Activated naive CD4-positive, alpha-beta T cell treated with anti-CD3 and anti-CD28 coated beads, Interleukin-2, amount 10 ng/mL, durations not matched to agents 7 days and 5 days (primary cell): ENCODE measurements around the gene MTERF4.
A peak's percentile ranks its signal among the peaks of the same experiment; 100 is the strongest.

Source experiments
- CTCF ChIA-PET: fragments of 350-600 bp; sonication (Branson Sonifier 250); formaldehyde crosslinking; loops from one replicate; lab custom pipeline; 2021; ENCODE audit warnings: antibody characterized with exemption; lab: Charles Lee
- DNase-seq: peaks from one replicate; pipeline ENCODE4 v3.0.0-alpha.2; 2020
- H3K27ac Mint-ChIP-seq: one replicate; pipeline ENCODE4 v1.8.0; 2021; ENCODE audit warnings: mild to moderate bottlenecking, moderate library complexity, mixed read lengths
- H3K27me3 Mint-ChIP-seq: one replicate; pipeline ENCODE4 v1.8.0; 2021; ENCODE audit warnings: mild to moderate bottlenecking, mixed read lengths
- H3K36me3 Mint-ChIP-seq: one replicate; pipeline ENCODE4 v1.8.0; 2021; ENCODE audit warnings: mixed read lengths
- H3K4me1 Mint-ChIP-seq: one replicate; pipeline ENCODE4 v1.8.0; 2021; ENCODE audit warnings: mixed read lengths
- H3K4me3 Mint-ChIP-seq: one replicate; pipeline ENCODE4 v1.8.0; 2021; ENCODE audit warnings: mild to moderate bottlenecking, moderate library complexity, mixed read lengths
- H3K9me3 Mint-ChIP-seq: one replicate; pipeline ENCODE4 v1.8.0; 2021; ENCODE audit warnings: mixed read lengths

Gene MTERF4

GRCh38 chr2:241139531-241140444, 37.7 kb upstream of the MTERF4 start:
- Mint-ChIP-seq H3K27ac (no peak overlapping the region), H3K4me1 (no peaks in the 10 kb centered on the region), H3K4me3 (no peak overlapping the region), H3K36me3 (peaks cover 28% of the 10 kb centered on the region), H3K9me3 (no peaks in the 10 kb centered on the region), H3K27me3 (no peaks in the 10 kb centered on the region)
- CTCF ChIA-PET = interaction anchor here (1.4 to 1.6 kb wide), 2 partner anchors 18 to 156 kb away, joined by 3 read pairs; no protein-coding TSS in a partner anchor
- DNase-seq = peak; percentile 8

GRCh38 chr2:241138471-241138870, 36.4 kb upstream of the MTERF4 start:
- Mint-ChIP-seq H3K27me3 (no peaks in the 10 kb centered on the region), H3K4me1 (no peaks in the 10 kb centered on the region), H3K4me3 (no peak overlapping the region), H3K36me3 (peaks cover 29% of the 10 kb centered on the region), H3K27ac (no peak overlapping the region), H3K9me3 (no peaks in the 10 kb centered on the region)
- CTCF ChIA-PET = no interaction called here
- DNase-seq = peak; percentile 19

- Mint-ChIP-seq H3K9me3 (no peaks in the 10 kb centered on the region), H3K27me3 (no peaks in the 10 kb centered on the region), H3K4me1 (no peaks in the 10 kb centered on the region), H3K4me3 (no peak overlapping the region), H3K36me3 (peaks cover 34% of the 10 kb centered on the region), H3K27ac (no peak overlapping the region)
- CTCF ChIA-PET = no interaction called here
- DNase-seq = peak; percentile 7
Observed at GRCh38 chr2:241137276-241138190, 35.4 kb upstream of the MTERF4 start.

GRCh38 chr2:241136661-241137260, 34.7 kb upstream of the MTERF4 start:
- H3K36me3 Mint-ChIP-seq = peaks cover 31% of the 10 kb centered on the region
- CTCF ChIA-PET = interaction anchor here (0.9 kb wide), 1 partner anchor 9 kb away, joined by 5 read pairs; no protein-coding TSS in a partner anchor
- no peak overlapping the region for H3K4me3 Mint-ChIP-seq
- H3K27ac Mint-ChIP-seq = no peak overlapping the region
- H3K9me3 Mint-ChIP-seq = no peaks in the 10 kb centered on the region
- peak; percentile 6 for DNase-seq
- H3K27me3 Mint-ChIP-seq = no peaks in the 10 kb centered on the region
- H3K4me1 Mint-ChIP-seq = no peaks in the 10 kb centered on the region

- Mint-ChIP-seq H3K4me1 (no peaks in the 10 kb centered on the region), H3K27me3 (no peaks in the 10 kb centered on the region)
- CTCF ChIA-PET = interaction anchor here (0.9 kb wide), 1 partner anchor 9 kb away, joined by 5 read pairs; no protein-coding TSS in a partner anchor
Observed at GRCh38 chr2:241136191-241136590, 34.1 kb upstream of the MTERF4 start.

GRCh38 chr2:241135737-241136136, 33.6 kb upstream of the MTERF4 start:
- H3K36me3 Mint-ChIP-seq = peaks cover 29% of the 10 kb centered on the region
- no peaks in the 10 kb centered on the region for H3K27me3 Mint-ChIP-seq
- no peak overlapping the region for H3K4me3 Mint-ChIP-seq
- CTCF ChIA-PET = interaction anchor here (0.9 kb wide), 1 partner anchor 10 kb away, joined by 5 read pairs; no protein-coding TSS in a partner anchor
- no peak for DNase-seq
- H3K27ac Mint-ChIP-seq = no peak overlapping the region
- no peaks in the 10 kb centered on the region for H3K9me3 Mint-ChIP-seq
- H3K4me1 Mint-ChIP-seq = no peaks in the 10 kb centered on the region

More at GRCh38 chr2:241136191-241136590, 34.1 kb upstream of the MTERF4 start:
- H3K36me3 Mint-ChIP-seq = peaks cover 28% of the 10 kb centered on the region
- H3K27ac Mint-ChIP-seq = no peak overlapping the region
- DNase-seq = peak; percentile 18
- H3K4me3 Mint-ChIP-seq = no peak overlapping the region
- H3K9me3 Mint-ChIP-seq = no peaks in the 10 kb centered on the region

- Mint-ChIP-seq H3K27ac (no peak overlapping the region), H3K4me1 (no peaks in the 10 kb centered on the region), H3K36me3 (peaks cover 29% of the 10 kb centered on the region), H3K4me3 (no peak overlapping the region), H3K9me3 (no peaks in the 10 kb centered on the region), H3K27me3 (no peaks in the 10 kb centered on the region)
- peak; percentile 16 for DNase-seq
- CTCF ChIA-PET = no interaction called here
Observed at GRCh38 chr2:241134711-241135110, 32.6 kb upstream of the MTERF4 start.

- peaks cover 26% of the 10 kb centered on the region for H3K36me3 Mint-ChIP-seq
- no peaks in the 10 kb centered on the region for H3K9me3 Mint-ChIP-seq
- peak; percentile 5 for DNase-seq
- H3K4me3 Mint-ChIP-seq = no peak overlapping the region
- CTCF ChIA-PET = no interaction called here
- H3K27ac Mint-ChIP-seq = no peak overlapping the region
- H3K4me1 Mint-ChIP-seq = peaks cover 4% of the 10 kb centered on the region
- no peaks in the 10 kb centered on the region for H3K27me3 Mint-ChIP-seq
Observed at GRCh38 chr2:241133436-241133820, 31.3 kb upstream of the MTERF4 start.

- Mint-ChIP-seq H3K9me3 (no peaks in the 10 kb centered on the region), H3K27me3 (no peaks in the 10 kb centered on the region), H3K4me3 (no peak overlapping the region), H3K27ac (no peak overlapping the region), H3K4me1 (peaks cover 9% of the 10 kb centered on the region), H3K36me3 (peaks cover 25% of the 10 kb centered on the region)
- CTCF ChIA-PET = no interaction called here
- DNase-seq = peak; percentile 5
Observed at GRCh38 chr2:241132538-241133435, 30.7 kb upstream of the MTERF4 start.

- H3K27me3 Mint-ChIP-seq = no peaks in the 10 kb centered on the region
- CTCF ChIA-PET = no interaction called here
- no peaks in the 10 kb centered on the region for H3K9me3 Mint-ChIP-seq
- peaks cover 28% of the 10 kb centered on the region for H3K36me3 Mint-ChIP-seq
- peaks cover 15% of the 10 kb centered on the region for H3K4me1 Mint-ChIP-seq
- no peak overlapping the region for H3K4me3 Mint-ChIP-seq
- DNase-seq = no peak
- H3K27ac Mint-ChIP-seq = no peak overlapping the region
Observed at GRCh38 chr2:241131531-241131930, 29.4 kb upstream of the MTERF4 start.

GRCh38 chr2:241130316-241130715, 28.2 kb upstream of the MTERF4 start:
- Mint-ChIP-seq H3K27me3 (no peaks in the 10 kb centered on the region), H3K4me1 (peaks cover 15% of the 10 kb centered on the region), H3K36me3 (peaks cover 21% of the 10 kb centered on the region), H3K9me3 (no peaks in the 10 kb centered on the region), H3K27ac (no peak overlapping the region), H3K4me3 (no peak overlapping the region)
- CTCF ChIA-PET = no interaction called here
- no peak for DNase-seq

GRCh38 chr2:241129086-241129871, 27.2 kb upstream of the MTERF4 start:
- Mint-ChIP-seq H3K27me3 (no peaks in the 10 kb centered on the region), H3K27ac (no peak overlapping the region), H3K4me3 (no peak overlapping the region), H3K9me3 (no peaks in the 10 kb centered on the region), H3K4me1 (peaks cover 15% of the 10 kb centered on the region), H3K36me3 (peaks cover 21% of the 10 kb centered on the region)
- CTCF ChIA-PET = no interaction called here
- DNase-seq = peak; percentile 9
